LoVo (cell line): ENCODE results near the gene CDH15.

Experiments used
- DNase-seq: peaks from one replicate; pipeline ENCODE4 v3.0.0-alpha.2; 2016; ENCODE audit warnings: low spot score

CDH15 gene

GRCh38 chr16:89171216-89172170, at the start of gene CDH15:
Gene CDH15, plus strand, starts transcription at chr16:89171748. Its CDS starts 84 bp downstream, at chr16:89171832.
- DNase-seq, result peak; percentile 94

GRCh38 chr16:89122322-89122851, 49.2 kb upstream of the CDH15 start:
- DNase-seq, result no peak

GRCh38 chr16:89123001-89123830, 48.3 kb upstream of the CDH15 start:
- no peak for DNase-seq

GRCh38 chr16:89123831-89124100, 47.8 kb upstream of the CDH15 start:
- DNase-seq, result no peak

GRCh38 chr16:89129378-89129777, 42.2 kb upstream of the CDH15 start:
- no peak for DNase-seq

GRCh38 chr16:89130448-89130847, 41.1 kb upstream of the CDH15 start:
- no peak for DNase-seq

GRCh38 chr16:89131783-89132182, 39.8 kb upstream of the CDH15 start:
- no peak for DNase-seq

GRCh38 chr16:89132194-89133005, 39.1 kb upstream of the CDH15 start:
- no peak for DNase-seq

GRCh38 chr16:89133457-89134127, 38.0 kb upstream of the CDH15 start:
- no peak for DNase-seq

GRCh38 chr16:89134269-89134668, 37.3 kb upstream of the CDH15 start:
- DNase-seq, result no peak

GRCh38 chr16:89135166-89135565, 36.4 kb upstream of the CDH15 start:
- DNase-seq, result no peak

GRCh38 chr16:89135971-89136765, 35.4 kb upstream of the CDH15 start:
- no peak for DNase-seq

GRCh38 chr16:89136931-89137330, 34.6 kb upstream of the CDH15 start:
- DNase-seq, result no peak

- no peak for DNase-seq
Observed at GRCh38 chr16:89137666-89138512, 33.7 kb upstream of the CDH15 start.

GRCh38 chr16:89138513-89138795, 33.1 kb upstream of the CDH15 start:
- DNase-seq, result no peak

GRCh38 chr16:89138843-89139520, 32.6 kb upstream of the CDH15 start:
- DNase-seq, result no peak

- no peak for DNase-seq
Observed at GRCh38 chr16:89139907-89140361, 31.6 kb upstream of the CDH15 start.

- DNase-seq, result no peak
Observed at GRCh38 chr16:89140401-89140800, 31.1 kb upstream of the CDH15 start.
